IMR-90 (cell line): ENCODE results near the gene IL17RE. TPM values are rescaled to one million over a fixed set of nuclear protein-coding genes. Genes with fewer than 3 reads are reported as not detected.
A peak's percentile ranks its signal among the peaks of the same experiment; 100 is the strongest.

ENCODE experiments used
- ATAC-seq: fragments of 200-7000 bp; cut with Tn5 transposase; 2 replicates; pipeline ENCODE4 v1.9.1; 2020; ENCODE audit warnings: low read depth, mild to moderate bottlenecking, moderate library complexity
- BruUV-seq: library from RNA; stranded (reverse); fragments of 400-500 nt; replicated peaks from 2 replicates; lab custom pipeline; 2021; lab: Mats Ljungman, UMichigan
- CTCF ChIA-PET: fragments of 300-600 bp; formaldehyde crosslinking; extraction: SDS; loops from one replicate; lab custom pipeline; 2021; ENCODE audit warnings: antibody characterized with exemption; lab: Yijun Ruan, JAX
- POLR2A ChIA-PET: fragments of 300-600 bp; sonication (Branson Sonifier 250); formaldehyde crosslinking; loops from one replicate; lab custom pipeline; 2022; ENCODE audit warnings: antibody characterized with exemption; ENCODE audit not compliant: unreplicated experiment; lab: Charles Lee
- DNase-seq: peaks from one replicate; pipeline ENCODE4 v3.0.0; 2013
- H2AFZ ChIP-seq: replicated peaks from 2 replicates; pipeline ENCODE3; 2013; ENCODE audit warnings: low read length, mild to moderate bottlenecking; ENCODE audit not compliant: poor library complexity
- H2AK5ac ChIP-seq: 2 replicates; pipeline ENCODE4 v1.6.1; 2013; ENCODE audit warnings: low read depth, low read length, inconsistent platforms
- H2AK9ac ChIP-seq: replicated peaks from 2 replicates; pipeline ENCODE3; 2013; ENCODE audit warnings: mild to moderate bottlenecking, low read depth, low read length, moderate library complexity; ENCODE audit not compliant: poor library complexity
- H2BK120ac ChIP-seq: 2 replicates; pipeline ENCODE4 v1.6.1; 2013; ENCODE audit warnings: low read depth, low read length, inconsistent platforms
- H2BK15ac ChIP-seq: 3 replicates; pipeline ENCODE4 v1.6.1; 2013; ENCODE audit warnings: low read depth, low read length, inconsistent platforms
- H2BK20ac ChIP-seq: 2 replicates; pipeline ENCODE4 v1.6.1; 2013; ENCODE audit warnings: low read depth, mild to moderate bottlenecking, inconsistent platforms, low read length, moderate library complexity
- H2BK5ac ChIP-seq: 2 replicates; pipeline ENCODE4 v1.6.1; 2013; ENCODE audit warnings: mild to moderate bottlenecking, low read depth, low read length, inconsistent platforms; ENCODE audit not compliant: poor library complexity, severe bottlenecking
- H3K14ac ChIP-seq: replicated peaks from 2 replicates; pipeline ENCODE4 v1.6.1; 2013; ENCODE audit warnings: low read depth, low read length, inconsistent platforms
- H3K18ac ChIP-seq: 2 replicates; pipeline ENCODE4 v1.6.1; 2013; ENCODE audit warnings: low read depth, low read length, control low read depth
- H3K23ac ChIP-seq: 2 replicates; pipeline ENCODE4 v1.6.1; 2013; ENCODE audit warnings: low read depth, low read length, inconsistent platforms
- H3K27ac ChIP-seq: 2 replicates; pipeline ENCODE4 v1.5.1; 2013; ENCODE audit warnings: mild to moderate bottlenecking, control low read depth, low read length; ENCODE audit not compliant: insufficient read depth
- H3K27me3 ChIP-seq: 2 replicates; pipeline ENCODE4 v1.6.1; 2013; ENCODE audit warnings: low read length; ENCODE audit not compliant: control insufficient read depth, insufficient read depth
- H3K36me3 ChIP-seq: 2 replicates; pipeline ENCODE4 v1.6.1; 2013; ENCODE audit warnings: low read length, mixed read lengths; ENCODE audit not compliant: control insufficient read depth, insufficient read depth
- H3K4ac ChIP-seq: 2 replicates; pipeline ENCODE4 v1.6.1; 2013; ENCODE audit warnings: low read depth, low read length, inconsistent platforms
- H3K4me1 ChIP-seq: 2 replicates; pipeline ENCODE4 v1.6.1; 2013; ENCODE audit warnings: low read length, mixed read lengths; ENCODE audit not compliant: control insufficient read depth, insufficient read depth
- H3K4me2 ChIP-seq: 2 replicates; pipeline ENCODE4 v1.6.1; 2013; ENCODE audit warnings: low read depth, mild to moderate bottlenecking, control low read depth, low read length, moderate library complexity
- H3K4me3 ChIP-seq: 2 replicates; pipeline ENCODE4 v1.5.1; 2013; ENCODE audit warnings: low read depth, mild to moderate bottlenecking, control low read depth, low read length, moderate library complexity; ENCODE audit not compliant: insufficient read depth
- H3K56ac ChIP-seq: 2 replicates; pipeline ENCODE4 v1.6.1; 2013; ENCODE audit warnings: low read length, inconsistent platforms; ENCODE audit not compliant: insufficient read depth; ENCODE audit errors: extremely low read depth
- H3K79me1 ChIP-seq, 2 experiments: 2 replicates each; pipeline ENCODE4 v1.6.1; 2013; ENCODE audit warnings: low read length in 2 of 2, inconsistent platforms in 1 of 2, low read depth in 1 of 2
- H3K9ac ChIP-seq: 2 replicates; pipeline ENCODE4 v1.6.1; 2013; ENCODE audit warnings: low read depth, low read length, control low read depth
- H3K9me1 ChIP-seq: 2 replicates; pipeline ENCODE4 v1.6.1; 2013; ENCODE audit warnings: low read length, inconsistent platforms; ENCODE audit not compliant: insufficient read depth
- H3K9me3 ChIP-seq: 2 replicates; pipeline ENCODE4 v1.6.1; 2013; ENCODE audit warnings: low read length; ENCODE audit not compliant: control insufficient read depth, insufficient read depth
- H4K20me1 ChIP-seq: 2 replicates; pipeline ENCODE4 v1.6.1; 2013; ENCODE audit warnings: low read length, inconsistent platforms; ENCODE audit not compliant: insufficient read depth
- H4K5ac ChIP-seq: 2 replicates; pipeline ENCODE4 v1.6.1; 2013; ENCODE audit warnings: mild to moderate bottlenecking, low read depth, low read length, control low read depth
- H4K8ac ChIP-seq, 2 experiments: 2 replicates each; pipeline ENCODE4 v1.6.1; 2013; ENCODE audit warnings: low read depth in 2 of 2, low read length in 2 of 2, control low read depth in 1 of 2, inconsistent platforms in 1 of 2
- H4K91ac ChIP-seq: 2 replicates; pipeline ENCODE4 v1.6.1; 2013; ENCODE audit warnings: low read depth, low read length, inconsistent platforms; ENCODE audit not compliant: insufficient read depth
- BHLHE40 ChIP-seq: fragments of 150-350 bp; IDR thresholded peaks from 2 replicates; pipeline ENCODE4 v1.6.1; 2016; ENCODE audit warnings: mild to moderate bottlenecking, low read depth, low read length
- MAZ ChIP-seq: IDR thresholded peaks from 2 replicates; pipeline ENCODE4 v1.6.1; 2012; ENCODE audit warnings: low read depth, mild to moderate bottlenecking, low read length, improper control_type of control experiment, moderate library complexity, borderline replicate concordance
- NFE2L2 ChIP-seq: fragments of 150-350 bp; IDR thresholded peaks from 2 replicates; pipeline ENCODE4 v1.6.1; 2016; ENCODE audit warnings: low read depth, mild to moderate bottlenecking, low read length
- RAD21 ChIP-seq: IDR thresholded peaks from 2 replicates; pipeline ENCODE4 v1.6.1; 2012; ENCODE audit warnings: low read length, improper control_type of control experiment
- RCOR1 ChIP-seq: IDR thresholded peaks from 2 replicates; pipeline ENCODE4 v1.6.1; 2012; ENCODE audit warnings: mild to moderate bottlenecking, low read length, improper control_type of control experiment; ENCODE audit not compliant: insufficient replicate concordance
- SMC3 ChIP-seq: fragments of 150-350 bp; IDR thresholded peaks from 2 replicates; pipeline ENCODE4 v1.6.1; 2016; ENCODE audit warnings: low read depth, mild to moderate bottlenecking, antibody characterized with exemption, low read length, moderate library complexity
- WGBS, 2 experiments: methylation state at CpG; one replicate each; pipeline versions ENCODE4 v1.1.5 to v1.1.7; 2013; ENCODE audit warnings: missing lambda C conversion rate in 2 of 2; ENCODE audit not compliant: insufficient read length in 1 of 2; ENCODE audit errors: extremely low coverage in 2 of 2; 5-methylcytosine and 5-hydroxymethylcytosine counted together
- dilution Hi-C: fragments of 300-500 bp; cut with HindIII; formaldehyde crosslinking; loops from one replicate; pipeline ENCODE4 v1.14.3; 2018; ENCODE audit warnings: low sequenced_read_pairs; ENCODE audit not compliant: unreplicated experiment
- in situ Hi-C: fragments of 300-500 bp; cut with MboI; formaldehyde crosslinking; loops from 3 replicates; pipeline ENCODE4 v1.14.3; 2019; ENCODE audit warnings: low sequenced_read_pairs, inconsistent platforms, mixed read lengths
- intact Hi-C: fragments of 100-400 bp; cut with micrococcal nuclease; formaldehyde crosslinking; loops from 2 replicates; pipeline ENCODE4 v1.10.0; 2022
- polyA plus RNA-seq, 3 experiments: library from polyadenylated mRNA; depleted of rRNA; stranded (reverse); fragments of >200 nt; gene quantifications; 2 replicates each; pipeline ENCODE4 v1.2.3, GENCODE V29; 2012; ENCODE audit warnings: low replicate concordance in 1 of 3
- total RNA-seq: library from RNA; depleted of rRNA; stranded (reverse); fragments of >200 nt; gene quantifications from 2 replicates; pipeline ENCODE4 v1.2.3, GENCODE V29; 2012
- TF ChIP-seq, protein P1 (sequence below): fragments of 150-350 bp; IDR thresholded peaks from 2 replicates; pipeline ENCODE4 v1.6.1; 2017; ENCODE audit warnings: mild to moderate bottlenecking, antibody characterized with exemption, low read length, low read depth
- TF ChIP-seq, protein P2 (sequence below): fragments of 150-350 bp; IDR thresholded peaks from 2 replicates; pipeline ENCODE4 v1.6.1; 2016; ENCODE audit warnings: low read depth, mild to moderate bottlenecking, low read length, moderate library complexity, borderline replicate concordance

IL17RE gene
- total and polyA plus RNA-seq, 2 of the 4 experiments (the other 2 are of a cell fraction) = 0.90 to 7.2 TPM

DNA sequence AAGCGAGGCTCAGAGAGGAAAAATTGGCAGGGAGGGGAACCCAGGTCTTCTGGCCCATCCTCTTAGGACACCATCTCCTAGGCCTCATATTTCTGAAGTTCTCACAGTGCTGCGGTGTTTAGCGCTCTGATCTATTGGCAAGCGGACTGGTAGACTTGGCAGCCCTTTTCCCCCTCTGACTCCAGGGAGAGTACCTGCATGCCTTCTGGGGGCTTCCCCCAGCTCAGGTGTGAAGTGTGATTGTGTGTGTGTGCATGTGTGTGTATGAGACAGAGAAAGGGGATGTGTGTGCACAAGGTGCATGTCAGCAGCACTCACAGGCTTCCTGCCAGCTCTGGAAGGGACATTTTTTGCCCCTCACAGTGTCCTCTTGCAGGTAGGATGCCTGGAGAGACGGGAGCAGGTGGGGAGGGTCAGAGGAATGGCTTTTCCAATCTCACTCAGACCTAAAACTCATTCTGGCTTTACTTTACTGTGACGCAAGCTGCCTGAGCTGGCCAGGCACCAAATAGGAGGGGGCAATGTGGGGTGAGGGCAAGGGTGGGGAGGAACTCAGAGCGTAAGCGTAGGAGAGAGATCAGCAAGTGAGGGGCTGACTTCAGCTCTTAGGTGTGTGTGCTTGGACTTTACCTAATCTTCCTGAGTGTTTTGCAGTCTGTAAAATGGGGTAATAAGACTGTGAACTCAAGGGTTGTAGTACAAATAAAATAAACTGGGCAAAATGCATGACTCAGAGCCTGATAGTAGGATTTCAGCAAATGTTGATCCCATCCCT, 4.0 kb upstream of the IL17RE start:
- in situ Hi-C loops (no loop called here), dilution Hi-C loops (no loop called here), intact Hi-C loops (no loop called here)
- Histone ChIP-seq H2BK120ac (no peak overlapping the region), H3K4me3 (no peak overlapping the region), H3K27ac (no peak overlapping the region), H2BK5ac (no peak overlapping the region), H3K36me3 (peaks cover 3% of the 10 kb centered on the region), H3K79me1 (peaks cover 12 to 43% of the 10 kb centered on the region in 2 experiments), H2AFZ (no peak overlapping the region), H3K4ac (no peak overlapping the region), H2BK20ac (no peak overlapping the region), H3K14ac (no peak overlapping the region), H4K5ac (no peak overlapping the region), H3K27me3 (no peaks in the 10 kb centered on the region), H3K9ac (no peak overlapping the region), H3K9me3 (no peaks in the 10 kb centered on the region), H4K8ac (no peak overlapping the region), H3K4me1 (peaks cover 13% of the 10 kb centered on the region), H3K23ac (no peak overlapping the region), H3K56ac (no peak overlapping the region), H2BK15ac (no peak overlapping the region), H4K20me1 (peaks cover 2% of the 10 kb centered on the region; the same call in 1 of the 2 replicates), H4K91ac (no peak overlapping the region), H2AK5ac (peak overlapping the region; percentile 43; the same call in 1 of the 2 replicates), H3K18ac (no peak overlapping the region), H3K4me2 (no peak overlapping the region), H3K9me1 (peaks cover 17% of the 10 kb centered on the region), H2AK9ac (no peak overlapping the region)
- POLR2A ChIA-PET = no interaction called here
- no TSS peak for BruUV-seq
- TF ChIP-seq, protein P1, sequence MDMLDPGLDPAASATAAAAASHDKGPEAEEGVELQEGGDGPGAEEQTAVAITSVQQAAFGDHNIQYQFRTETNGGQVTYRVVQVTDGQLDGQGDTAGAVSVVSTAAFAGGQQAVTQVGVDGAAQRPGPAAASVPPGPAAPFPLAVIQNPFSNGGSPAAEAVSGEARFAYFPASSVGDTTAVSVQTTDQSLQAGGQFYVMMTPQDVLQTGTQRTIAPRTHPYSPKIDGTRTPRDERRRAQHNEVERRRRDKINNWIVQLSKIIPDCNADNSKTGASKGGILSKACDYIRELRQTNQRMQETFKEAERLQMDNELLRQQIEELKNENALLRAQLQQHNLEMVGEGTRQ = no peak
- TF ChIP-seq NFE2L2 (no peak), MAZ (no peak), SMC3 (no peak), BHLHE40 (no peak), RAD21 (no peak), RCOR1 (no peak)
- TF ChIP-seq, protein P2, sequence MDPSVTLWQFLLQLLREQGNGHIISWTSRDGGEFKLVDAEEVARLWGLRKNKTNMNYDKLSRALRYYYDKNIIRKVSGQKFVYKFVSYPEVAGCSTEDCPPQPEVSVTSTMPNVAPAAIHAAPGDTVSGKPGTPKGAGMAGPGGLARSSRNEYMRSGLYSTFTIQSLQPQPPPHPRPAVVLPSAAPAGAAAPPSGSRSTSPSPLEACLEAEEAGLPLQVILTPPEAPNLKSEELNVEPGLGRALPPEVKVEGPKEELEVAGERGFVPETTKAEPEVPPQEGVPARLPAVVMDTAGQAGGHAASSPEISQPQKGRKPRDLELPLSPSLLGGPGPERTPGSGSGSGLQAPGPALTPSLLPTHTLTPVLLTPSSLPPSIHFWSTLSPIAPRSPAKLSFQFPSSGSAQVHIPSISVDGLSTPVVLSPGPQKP = no peak
- CTCF ChIA-PET = no interaction called here
- WGBS, 2 experiments = 62% methylated on average over 2 of the region's 8 CpGs; no CpG with 5 or more reads in 1 of the 2 experiments
- DNase-seq (no peak), ATAC-seq (no peak)
